ENCODE results near the gene MTCH2.
"Not testable (repeated sequence)": the region's sequence is repeated elsewhere in the genome, so short reads cannot be mapped to it uniquely, and the experiment has no call there.

The MTCH2 gene

DNA sequence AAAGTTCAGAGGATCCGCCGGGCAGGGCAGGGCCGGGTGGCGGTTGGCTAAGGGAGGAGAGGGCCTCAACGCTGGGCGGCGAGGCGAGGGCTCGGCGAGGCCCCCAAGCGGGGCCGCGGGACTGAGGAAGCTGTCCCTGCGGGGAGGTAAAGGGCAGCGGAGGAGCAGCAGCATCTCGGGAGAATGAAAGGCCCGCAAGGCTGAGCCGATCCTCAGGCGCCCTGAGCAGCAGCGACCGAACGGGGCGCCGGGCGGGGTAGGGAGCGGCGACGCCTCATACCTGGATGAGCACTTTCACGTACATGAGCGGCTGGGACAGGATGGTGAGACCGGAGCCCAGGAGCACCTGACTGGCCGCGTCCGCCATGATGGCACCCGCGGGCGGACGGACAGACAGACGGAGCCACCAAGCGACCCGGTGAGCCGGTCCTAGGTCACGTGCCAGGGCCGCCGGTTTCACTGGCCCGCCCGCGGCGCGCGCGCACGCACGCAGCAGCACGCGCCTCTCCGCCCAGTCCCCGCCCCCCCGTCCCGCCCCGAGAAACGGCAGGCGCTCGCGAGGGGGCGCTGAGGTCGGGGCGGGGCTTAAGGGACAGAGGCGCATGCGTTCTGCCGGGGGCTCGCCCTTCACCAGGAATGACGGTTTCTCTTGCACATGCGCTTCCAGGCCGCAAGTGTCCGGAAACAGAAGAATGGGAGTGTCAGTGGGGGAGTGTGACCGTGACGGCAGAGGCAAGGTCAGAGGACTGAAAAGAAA, at the start of gene MTCH2:
MTCH2 (minus strand) TSS at position 461 of the 757 bp plus-strand sequence; CDS start at position 367, 94 bp downstream.
- peak; percentile 90 for TF ChIP-seq ZFX (IDR thresholded peaks at IDR 0.05)
- peak; percentile 54 for TF ChIP-seq CTCF (conservative IDR thresholded peaks at IDR 0.05)
- peak within 1 kb of the TSS; percentile 98 for H3K27ac ChIP-seq

- no peak for TF ChIP-seq ZFX (IDR thresholded peaks at IDR 0.05)
- TF ChIP-seq CTCF (conservative IDR thresholded peaks at IDR 0.05), result no peak
- H3K27ac ChIP-seq, result no peak overlapping the region
Observed at GRCh38 chr11:47691979-47692378, 49.6 kb upstream of the MTCH2 start.

- no peak overlapping the region for H3K27ac ChIP-seq
- TF ChIP-seq ZFX (IDR thresholded peaks at IDR 0.05) (no peak), CTCF (conservative IDR thresholded peaks at IDR 0.05) (no peak)
Observed at GRCh38 chr11:47689480-47689879, 47.1 kb upstream of the MTCH2 start.

- TF ChIP-seq CTCF (conservative IDR thresholded peaks at IDR 0.05) (no peak), ZFX (IDR thresholded peaks at IDR 0.05) (no peak)
- no peak overlapping the region for H3K27ac ChIP-seq
Observed at GRCh38 chr11:47688991-47689390, 46.6 kb upstream of the MTCH2 start.

DNA sequence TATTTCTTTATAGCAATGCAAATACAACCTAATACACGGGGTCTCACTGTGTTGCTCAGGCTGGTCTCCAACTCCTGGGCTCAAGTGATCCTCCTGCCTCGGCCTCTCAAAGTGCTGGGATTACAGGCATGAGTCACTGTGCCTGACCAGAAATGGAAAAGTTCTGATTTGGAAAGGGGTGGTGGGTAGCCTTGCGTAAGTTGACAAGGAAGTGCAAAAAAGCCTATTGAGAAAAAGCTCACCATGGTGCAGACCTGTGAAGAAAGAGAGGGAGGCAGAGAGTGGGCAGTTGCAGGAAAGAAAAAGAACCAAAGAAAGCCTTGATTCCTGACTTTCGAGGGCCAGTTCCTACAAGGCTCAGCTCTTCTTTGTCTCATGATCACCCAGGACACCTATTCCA, 45.8 kb upstream of the MTCH2 start:
- no peak overlapping the region for H3K27ac ChIP-seq
- TF ChIP-seq ZFX (IDR thresholded peaks at IDR 0.05), result no peak
- no peak for TF ChIP-seq CTCF (conservative IDR thresholded peaks at IDR 0.05)

GRCh38 chr11:47686704-47687103, 44.3 kb upstream of the MTCH2 start:
- not testable (repeated sequence) for H3K27ac ChIP-seq

GRCh38 chr11:47686151-47686550, 43.8 kb upstream of the MTCH2 start:
- H3K27ac ChIP-seq, result no peak overlapping the region
- TF ChIP-seq CTCF (conservative IDR thresholded peaks at IDR 0.05) (no peak), ZFX (IDR thresholded peaks at IDR 0.05) (no peak)

DNA sequence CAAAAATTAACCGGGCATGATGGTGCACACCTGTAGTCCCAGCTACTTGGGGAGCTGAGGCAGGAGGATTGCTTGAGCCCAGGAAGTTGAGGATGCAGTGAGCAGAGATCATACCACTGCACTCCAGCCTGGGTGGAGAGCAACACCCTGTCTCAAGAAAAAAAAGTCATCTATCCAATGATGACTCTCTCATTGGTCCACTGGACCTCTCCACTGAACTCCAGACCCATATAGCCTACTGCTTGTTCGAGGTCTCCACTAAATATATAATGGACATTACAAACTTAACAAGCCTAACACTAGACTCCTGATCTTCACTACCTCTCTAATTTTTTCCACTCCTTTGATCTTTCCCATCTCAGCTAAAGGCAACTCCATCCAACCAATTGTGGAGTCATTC, 33.5 kb upstream of the MTCH2 start:
- no peak for TF ChIP-seq ZFX (IDR thresholded peaks at IDR 0.05)
- no peak for TF ChIP-seq CTCF (conservative IDR thresholded peaks at IDR 0.05)
- H3K27ac ChIP-seq, result no peak overlapping the region
